AG04449 (cell line): ENCODE results near the gene ALDH16A1.

ENCODE experiments used
- CTCF ChIA-PET: fragments of 350-600 bp; formaldehyde crosslinking; extraction: SDS; loops from one replicate; lab custom pipeline; 2021; ENCODE audit warnings: antibody characterized with exemption; lab: Yijun Ruan, JAX
- POLR2A ChIA-PET: fragments of 400-600, 350-600 bp; formaldehyde crosslinking; extraction: SDS; loops from one replicate; lab custom pipeline; 2020; ENCODE audit warnings: antibody characterized with exemption, inconsistent platforms; lab: Yijun Ruan, JAX
- DNase-seq: peaks from one replicate; pipeline ENCODE4 v3.0.0-alpha.2; 2010; ENCODE audit warnings: low read depth, low spot score
- H3K4me3 ChIP-seq: 2 replicates; pipeline ENCODE4 v1.5.1; 2011; ENCODE audit warnings: low read depth, mild to moderate bottlenecking, control low read depth, low read length
- CTCF ChIP-seq: IDR thresholded peaks from one replicate; pipeline ENCODE4 v1.5.1; 2011; ENCODE audit warnings: mild to moderate bottlenecking, moderate library complexity, low read length, control low read depth, inconsistent platforms; ENCODE audit not compliant: insufficient read depth; ENCODE audit errors: missing control alignments

ALDH16A1 gene

GRCh38 chr19:49431330-49431749, 21.7 kb upstream of the ALDH16A1 start:
- DNase-seq, result no peak
- no peak overlapping the region for H3K4me3 ChIP-seq
- POLR2A ChIA-PET, result interaction anchor here (0.6 kb wide), 1 partner anchor 65 kb away, joined by 3 read pairs; no protein-coding TSS in a partner anchor
- TF ChIP-seq CTCF, result no peak
- CTCF ChIA-PET, result no interaction called here

- ChIA-PET CTCF (no interaction called here), POLR2A (no interaction called here)
- DNase-seq, result no peak
- TF ChIP-seq CTCF, result no peak
- no peak overlapping the region for H3K4me3 ChIP-seq
Observed at GRCh38 chr19:49432141-49433073, 20.6 kb upstream of the ALDH16A1 start.

- POLR2A ChIA-PET, result no interaction called here
- CTCF ChIA-PET, result interaction anchor here (1.0 kb wide), 2 partner anchors 10 to 39 kb away, joined by 3 read pairs; no protein-coding TSS in a partner anchor
- DNase-seq, result no peak
- no peak for TF ChIP-seq CTCF
- H3K4me3 ChIP-seq, result no peak overlapping the region
Observed at GRCh38 chr19:49433240-49433901, 19.7 kb upstream of the ALDH16A1 start.

DNA sequence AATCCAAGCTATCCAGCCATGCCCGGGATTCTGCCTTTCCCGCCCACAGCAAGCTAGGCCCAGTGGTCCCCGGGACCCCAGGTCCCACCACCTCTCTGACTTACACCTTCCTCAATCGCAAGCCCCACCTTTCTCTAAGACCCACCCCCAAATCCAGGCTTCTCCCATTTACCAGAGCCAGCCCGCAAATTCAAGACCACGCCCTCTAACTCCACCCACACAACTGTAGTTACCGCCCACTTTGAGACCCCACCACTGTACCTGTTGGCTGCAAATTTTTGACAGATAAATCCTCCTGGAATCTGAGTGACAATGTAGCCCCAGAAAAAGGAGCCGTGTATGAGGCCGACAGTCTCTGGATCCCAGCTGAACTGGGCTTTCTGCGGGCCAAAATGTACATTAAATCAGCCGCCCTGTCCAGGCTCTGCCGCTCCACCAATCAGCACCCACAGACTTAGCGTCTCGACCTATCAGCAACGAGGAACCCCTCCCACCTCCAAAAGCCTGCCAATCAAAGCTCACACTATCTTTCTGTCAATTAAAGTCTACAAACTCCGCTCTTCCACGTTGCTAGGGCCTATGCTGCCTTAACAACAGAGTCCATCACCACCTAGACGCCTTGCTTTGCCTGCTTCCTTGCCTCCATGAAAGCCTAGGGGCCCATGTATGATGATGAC, 18.0 kb upstream of the ALDH16A1 start:
- DNase-seq, result no peak
- TF ChIP-seq CTCF, result no peak
- ChIA-PET POLR2A (no interaction called here), CTCF (interaction anchor here (2.1 kb wide), 1 partner anchor 10 kb away, joined by 9 read pairs; no protein-coding TSS in a partner anchor)
- H3K4me3 ChIP-seq, result no peak overlapping the region

- ChIA-PET CTCF (interaction anchor here (1.7 to 2.1 kb wide), 2 partner anchors 9 to 15 kb away, joined by 3 to 9 read pairs; no protein-coding TSS in a partner anchor), POLR2A (no interaction called here)
- TF ChIP-seq CTCF, result no peak
- no peak for DNase-seq
- H3K4me3 ChIP-seq, result no peak overlapping the region
Observed at GRCh38 chr19:49435670-49436069, 17.4 kb upstream of the ALDH16A1 start.
